MV-4-11 (cell line): ENCODE data around the gene PLGLB1.
"Not testable (repeated sequence)": the region's sequence is repeated elsewhere in the genome, so short reads cannot be mapped to it uniquely, and the experiment has no call there.

Source experiments
- DNase-seq: peaks from one replicate; lab custom pipeline; 2025; lab: John Stamatoyannopoulos, UW

PLGLB1 gene

GRCh38 chr2:87021744-87022143 lies at the start of gene PLGLB1:
Gene PLGLB1, minus strand, starts transcription at chr2:87021844. Its CDS starts 61 bp downstream, at chr2:87021783.
- not testable (repeated sequence) for DNase-seq

- DNase-seq, result not testable (repeated sequence)
Observed at GRCh38 chr2:87064305-87064704, 42.7 kb upstream of the PLGLB1 start.

- not testable (repeated sequence) for DNase-seq
Observed at GRCh38 chr2:87063431-87063830, 41.8 kb upstream of the PLGLB1 start.

GRCh38 chr2:87061519-87061918 lies 39.9 kb upstream of the PLGLB1 start:
- DNase-seq, result not testable (repeated sequence)

- DNase-seq, result not testable (repeated sequence)
Observed at GRCh38 chr2:87057606-87058005, 36.0 kb upstream of the PLGLB1 start.

GRCh38 chr2:87056843-87057242 lies 35.2 kb upstream of the PLGLB1 start:
- not testable (repeated sequence) for DNase-seq

GRCh38 chr2:87056435-87056834 lies 34.8 kb upstream of the PLGLB1 start:
- DNase-seq, result not testable (repeated sequence)

GRCh38 chr2:87054375-87054774 lies 32.7 kb upstream of the PLGLB1 start:
- not testable (repeated sequence) for DNase-seq

GRCh38 chr2:87041321-87041978 lies 19.8 kb upstream of the PLGLB1 start:
- not testable (repeated sequence) for DNase-seq

GRCh38 chr2:87028607-87029006 lies 7.0 kb upstream of the PLGLB1 start:
- not testable (repeated sequence) for DNase-seq

- not testable (repeated sequence) for DNase-seq
Observed at GRCh38 chr2:87026816-87027215, 5.2 kb upstream of the PLGLB1 start.

- not testable (repeated sequence) for DNase-seq
Observed at GRCh38 chr2:87025927-87026326, 4.3 kb upstream of the PLGLB1 start.

- DNase-seq, result not testable (repeated sequence)
Observed at GRCh38 chr2:87023988-87024615, 2.5 kb upstream of the PLGLB1 start.

- not testable (repeated sequence) for DNase-seq
Observed at GRCh38 chr2:87021043-87021442, 601 bp downstream of the PLGLB1 start.

- not testable (repeated sequence) for DNase-seq
Observed at GRCh38 chr2:87019053-87019452, 2.6 kb downstream of the PLGLB1 start.

GRCh38 chr2:87014489-87015169 lies 7.0 kb downstream of the PLGLB1 start:
- DNase-seq, result not testable (repeated sequence)

- DNase-seq, result not testable (repeated sequence)
Observed at GRCh38 chr2:87004398-87004797, 17.2 kb downstream of the PLGLB1 start.
